Tibial nerve (tissue), 4 donors: ENCODE results near the gene CRAT. TPM values are rescaled to one million over a fixed set of nuclear protein-coding genes. Genes with fewer than 3 reads are reported as not detected.

Experiments used
- DNase-seq, 2 donors: peaks; one replicate each; pipeline ENCODE4 v3.0.0-alpha.2; 2019; ENCODE audit warnings: low spot score in 2 of 2
- H3K27ac ChIP-seq, 4 donors: fragments of 200-600 bp; sonication (generic) in 3 of 4; one replicate each; pipeline ENCODE4 v1.5.1; 2017 to 2019; ENCODE audit warnings: mild to moderate bottlenecking in 1 of 4
- H3K27me3 ChIP-seq, 2 donors: fragments of 200-600 bp; sonication (generic) in 1 of 2; one replicate each; pipeline versions ENCODE4 v1.5.1 to v1.6.0; 2017 to 2019
- H3K36me3 ChIP-seq, 3 donors: fragments of 200-600 bp; sonication (generic); one replicate each; pipeline ENCODE4 v1.5.1; 2018 to 2019
- H3K4me1 ChIP-seq, 4 donors: fragments of 200-600 bp; sonication (generic) in 3 of 4; one replicate each; pipeline ENCODE4 v1.5.1; 2017 to 2019
- H3K4me3 ChIP-seq, 4 donors: fragments of 200-600 bp; sonication (generic) in 3 of 4; one replicate each; pipeline ENCODE4 v1.5.1; 2017 to 2019; ENCODE audit warnings: mild to moderate bottlenecking in 1 of 4, moderate library complexity in 1 of 4
- H3K9me3 ChIP-seq, 4 donors: fragments of 200-600 bp; sonication (generic) in 3 of 4; one replicate each; pipeline ENCODE4 v1.5.1; 2017 to 2019
- EP300 ChIP-seq, 2 donors: sonication (generic); formaldehyde crosslinking; IDR thresholded peaks; one replicate each; pipeline ENCODE4 v1.6.1; 2017; ENCODE audit warnings: antibody characterized with exemption in 2 of 2, mild to moderate bottlenecking in 1 of 2
- POLR2A ChIP-seq, 2 donors: fragments of 450-650 bp; IDR thresholded peaks; one replicate each; pipeline ENCODE4 v1.6.1; 2017; ENCODE audit warnings: antibody characterized with exemption in 2 of 2, mild to moderate bottlenecking in 2 of 2, moderate library complexity in 2 of 2
- WGBS, 2 donors: methylation state at CpG; one replicate each; pipeline ENCODE4 v1.1.5; 2018; 5-methylcytosine and 5-hydroxymethylcytosine counted together
- total RNA-seq, 4 donors: library from RNA; depleted of rRNA; stranded (reverse); fragments of >200 nt; gene quantifications; one replicate each; pipeline ENCODE4 v1.1.0, GENCODE V29; 2016
- TF ChIP-seq, protein P1 (sequence below), 5 experiments: fragments of 200-600 bp in 3 of 5; fragments of 450-650 bp in 2 of 5; sonication (generic) in 3 of 5; IDR thresholded peaks; one replicate each; pipeline ENCODE4 v1.5.1; 2016 to 2019; ENCODE audit warnings: antibody characterized with exemption in 5 of 5, mild to moderate bottlenecking in 3 of 5, moderate library complexity in 2 of 5

Gene CRAT
- total RNA-seq, 4 donors from 2014 or later = 42.7 to 81.8 (median 63.2) TPM

DNA sequence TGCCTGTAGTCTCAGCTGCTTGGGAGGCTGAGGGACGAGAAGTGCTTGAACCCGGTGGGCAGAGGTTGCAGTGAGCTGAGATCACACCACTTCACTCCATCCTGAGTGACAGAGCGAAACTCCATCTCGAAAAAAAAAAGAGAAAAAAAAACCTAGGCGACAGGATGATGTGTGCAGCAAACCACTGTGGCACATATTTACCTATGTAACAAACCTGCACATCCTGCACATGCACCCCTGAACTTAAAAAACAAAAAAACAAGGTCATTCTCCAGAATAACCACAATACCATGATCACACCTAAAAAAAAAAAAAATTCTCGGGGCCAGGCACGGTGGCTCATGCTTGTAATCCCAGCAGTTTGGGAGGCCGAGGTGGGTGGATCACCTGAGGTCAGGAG, 37.2 kb downstream of the CRAT start:
- Histone ChIP-seq H3K27ac (no peak overlapping the region), H3K9me3 (no peaks in the 10 kb centered on the region), H3K4me3 (no peak overlapping the region), H3K27me3 (no peaks in the 10 kb centered on the region), H3K4me1 (no peaks in the 10 kb centered on the region), H3K36me3 (peaks cover 0 to 34% (median 0%) of the 10 kb centered on the region in 3 donors)
- 85 to 89% methylated on average over 8 of the region's 8 CpGs for WGBS, 2 donors
- TF ChIP-seq EP300 (IDR thresholded peaks at IDR 0.05) (no peak), POLR2A (IDR thresholded peaks at IDR 0.05) (no peak)
- TF ChIP-seq, protein P1, sequence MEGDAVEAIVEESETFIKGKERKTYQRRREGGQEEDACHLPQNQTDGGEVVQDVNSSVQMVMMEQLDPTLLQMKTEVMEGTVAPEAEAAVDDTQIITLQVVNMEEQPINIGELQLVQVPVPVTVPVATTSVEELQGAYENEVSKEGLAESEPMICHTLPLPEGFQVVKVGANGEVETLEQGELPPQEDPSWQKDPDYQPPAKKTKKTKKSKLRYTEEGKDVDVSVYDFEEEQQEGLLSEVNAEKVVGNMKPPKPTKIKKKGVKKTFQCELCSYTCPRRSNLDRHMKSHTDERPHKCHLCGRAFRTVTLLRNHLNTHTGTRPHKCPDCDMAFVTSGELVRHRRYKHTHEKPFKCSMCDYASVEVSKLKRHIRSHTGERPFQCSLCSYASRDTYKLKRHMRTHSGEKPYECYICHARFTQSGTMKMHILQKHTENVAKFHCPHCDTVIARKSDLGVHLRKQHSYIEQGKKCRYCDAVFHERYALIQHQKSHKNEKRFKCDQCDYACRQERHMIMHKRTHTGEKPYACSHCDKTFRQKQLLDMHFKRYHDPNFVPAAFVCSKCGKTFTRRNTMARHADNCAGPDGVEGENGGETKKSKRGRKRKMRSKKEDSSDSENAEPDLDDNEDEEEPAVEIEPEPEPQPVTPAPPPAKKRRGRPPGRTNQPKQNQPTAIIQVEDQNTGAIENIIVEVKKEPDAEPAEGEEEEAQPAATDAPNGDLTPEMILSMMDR (IDR thresholded peaks at IDR 0.05) = no peak
- DNase-seq = no peak

DNA sequence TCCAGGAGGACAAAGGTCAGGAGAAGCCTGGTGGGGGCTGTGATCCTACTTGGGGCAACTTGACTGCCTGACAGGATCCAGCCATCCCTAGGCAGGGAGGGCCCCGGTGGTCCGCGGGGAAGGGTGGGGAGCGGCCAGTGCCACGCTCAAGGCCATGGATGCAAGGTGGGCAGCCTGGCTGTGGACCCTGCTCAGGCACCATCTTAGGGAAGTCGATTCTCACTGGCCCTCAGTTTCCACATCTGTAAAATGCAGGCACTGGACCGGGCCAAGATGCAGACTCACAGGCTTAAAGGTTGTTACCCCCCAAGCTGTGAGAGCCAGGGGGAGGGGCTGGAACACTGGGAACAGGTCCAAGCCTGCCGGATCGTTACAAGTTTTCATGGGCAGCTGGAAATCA, 38.4 kb downstream of the CRAT start:
- TF ChIP-seq, protein P1 (IDR thresholded peaks at IDR 0.05) = no peak
- TF ChIP-seq EP300 (IDR thresholded peaks at IDR 0.05) (no peak), POLR2A (IDR thresholded peaks at IDR 0.05) (no peak)
- no peak overlapping the region for H3K4me3 ChIP-seq
- no peaks in the 10 kb centered on the region for H3K27me3 ChIP-seq
- 56 to 68% methylated on average over 8 to 9 of the region's 9 CpGs for WGBS, 2 donors
- H3K9me3 ChIP-seq = no peaks in the 10 kb centered on the region
- H3K36me3 ChIP-seq = peaks cover 0 to 47% (median 0%) of the 10 kb centered on the region in 3 donors
- DNase-seq = no peak
- H3K27ac ChIP-seq = no peak overlapping the region
- H3K4me1 ChIP-seq = no peaks in the 10 kb centered on the region

DNA sequence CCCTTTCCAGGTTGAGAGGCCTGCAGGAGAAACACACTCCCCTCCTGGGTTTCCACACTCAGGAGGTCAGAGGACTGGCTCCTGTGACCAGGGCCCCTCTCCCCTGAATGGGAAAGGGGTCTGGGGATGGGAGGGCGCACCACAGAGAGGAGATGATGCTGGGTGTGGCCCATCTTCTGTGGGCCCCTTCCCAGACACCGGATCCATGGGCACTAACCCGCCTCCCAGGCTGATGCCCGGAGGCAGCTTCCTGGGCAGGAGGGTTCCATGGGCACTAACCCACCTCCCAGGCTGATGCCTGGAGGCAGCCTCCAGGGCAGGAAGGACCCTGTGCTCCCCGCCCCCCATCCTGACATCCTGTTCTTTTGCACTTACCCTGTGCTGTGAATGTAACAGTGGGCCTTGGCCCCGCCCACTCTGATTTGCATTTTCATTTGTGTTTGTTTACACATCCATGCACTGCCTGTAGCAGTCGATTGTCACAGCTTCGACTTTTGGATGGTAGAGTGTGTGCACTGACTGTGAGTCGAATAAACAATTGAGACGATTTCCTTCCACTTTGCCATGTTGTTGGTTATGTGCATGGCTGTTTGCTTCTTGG, 39.0 kb downstream of the CRAT start:
- WGBS, 2 donors = 59 to 64% methylated on average over 7 to 9 of the region's 10 CpGs

DNA sequence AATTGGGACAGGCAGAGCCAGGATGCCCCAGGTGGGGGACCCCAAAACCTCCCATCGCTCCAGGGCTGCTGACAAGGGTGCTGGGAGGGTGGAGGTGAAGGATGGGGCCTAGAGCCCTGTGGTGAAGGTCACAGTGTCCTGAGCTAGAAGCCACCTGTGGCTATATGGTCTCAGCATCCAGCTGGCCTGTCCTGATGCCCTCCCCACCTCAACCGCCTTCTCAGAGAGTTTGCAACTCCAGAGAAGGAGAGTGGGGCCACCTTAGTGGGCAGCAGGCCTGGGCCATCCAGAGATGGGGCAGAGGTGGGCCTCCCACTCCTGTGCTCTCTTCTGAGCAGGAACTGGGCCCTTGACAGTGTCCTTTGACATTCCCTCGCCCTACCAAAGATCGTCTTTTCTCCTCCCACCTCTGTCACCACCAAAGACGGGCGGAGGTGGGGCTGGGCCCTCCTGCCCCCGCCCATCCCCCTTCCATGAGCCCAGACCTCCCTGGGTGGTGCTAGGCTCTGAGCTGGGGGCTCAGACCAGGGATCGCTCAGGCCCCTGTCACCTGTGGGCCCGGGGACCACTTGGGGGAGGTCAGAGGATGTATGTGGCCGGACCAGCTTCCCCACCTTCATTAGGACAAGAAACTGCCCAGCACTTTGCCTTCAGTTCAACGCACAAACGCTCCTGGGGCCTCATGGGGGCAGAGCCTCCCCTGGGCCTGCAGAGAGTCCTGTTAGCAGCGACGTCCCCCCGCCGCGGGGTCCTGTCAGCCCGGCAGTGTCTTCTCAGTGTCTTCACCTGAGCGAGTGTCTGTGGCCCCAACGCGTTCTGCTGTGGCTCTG, 39.7 kb downstream of the CRAT start:
- H3K27me3 ChIP-seq = no peaks in the 10 kb centered on the region
- DNase-seq = no peak
- 69 to 71% methylated on average over 16 to 20 of the region's 21 CpGs for WGBS, 2 donors
- no peaks in the 10 kb centered on the region for H3K4me1 ChIP-seq
- no peak overlapping the region for H3K27ac ChIP-seq
- peaks cover 0 to 57% (median 3%) of the 10 kb centered on the region in 3 donors for H3K36me3 ChIP-seq
- TF ChIP-seq, protein P1 (IDR thresholded peaks at IDR 0.05) = no peak
- no peak for TF ChIP-seq POLR2A (IDR thresholded peaks at IDR 0.05)
- no peak for TF ChIP-seq EP300 (IDR thresholded peaks at IDR 0.05)
- no peak overlapping the region for H3K4me3 ChIP-seq
- no peaks in the 10 kb centered on the region for H3K9me3 ChIP-seq

More for the DNA sequence above, 39.0 kb downstream of the CRAT start:
- TF ChIP-seq, protein P1 (IDR thresholded peaks at IDR 0.05) = no peak
- TF ChIP-seq EP300 (IDR thresholded peaks at IDR 0.05) (no peak), POLR2A (IDR thresholded peaks at IDR 0.05) (no peak)
- no peak for DNase-seq
- H3K9me3 ChIP-seq = no peaks in the 10 kb centered on the region
- H3K4me1 ChIP-seq = no peaks in the 10 kb centered on the region
- no peak overlapping the region for H3K27ac ChIP-seq
- no peak overlapping the region for H3K4me3 ChIP-seq
- H3K27me3 ChIP-seq = no peaks in the 10 kb centered on the region
- H3K36me3 ChIP-seq = peaks cover 0 to 52% (median 0%) of the 10 kb centered on the region in 3 donors
